GM12878 (cell line): ENCODE results near the gene PRRX1. TPM values are rescaled to one million over a fixed set of nuclear protein-coding genes. Genes with fewer than 3 reads are reported as not detected.

Experiments
- ATAC-seq: fragments of 200-7000 bp; cut with Tn5 transposase; 3 replicates; pipeline ENCODE4 v1.9.1; 2020; ENCODE audit warnings: mild to moderate bottlenecking, moderate library complexity
- BruUV-seq: library from RNA; stranded (reverse); fragments of 400-500 nt; replicated peaks from 2 replicates; lab custom pipeline; 2021; lab: Mats Ljungman, UMichigan
- CTCF ChIA-PET: fragments of 300-600 bp; sonication (Branson Sonifier 250); formaldehyde crosslinking; extraction: SDS; loops from one replicate; lab custom pipeline; 2021; ENCODE audit warnings: inconsistent platforms; lab: Yijun Ruan, JAX
- POLR2A ChIA-PET: fragments of 350-600 bp; formaldehyde crosslinking; extraction: SDS; loops from one replicate; lab custom pipeline; 2021; ENCODE audit warnings: inconsistent platforms; lab: Charles Lee
- RAD21 ChIA-PET: fragments of 300-600 bp; sonication (Branson Sonifier 250); formaldehyde crosslinking; loops from one replicate; lab custom pipeline; 2023; ENCODE audit warnings: antibody characterized with exemption; ENCODE audit not compliant: unreplicated experiment; lab: Charles Lee
- SMC1A ChIA-PET: fragments of 300-600 bp; sonication (Branson Sonifier 250); formaldehyde crosslinking; loops from one replicate; lab custom pipeline; 2023; ENCODE audit not compliant: unreplicated experiment, uncharacterized antibody; lab: Charles Lee
- DNase-seq: peaks from one replicate; pipeline ENCODE4 v3.0.0-alpha.2; 2011; ENCODE audit warnings: low read depth, low spot score
- FAIRE-seq: peaks from 3 replicates; lab custom pipeline; 2011; peaks lifted over from hg19 to GRCh38; lab: Jason Lieb, UNC
- H2AFZ ChIP-seq: 2 replicates; pipeline ENCODE4 v1.6.0; 2011; ENCODE audit warnings: low read depth, low read length, control low read depth; ENCODE audit not compliant: control insufficient read depth
- H3K27ac ChIP-seq: 2 replicates; pipeline ENCODE4 v1.5.1; 2011; ENCODE audit warnings: control low read depth; ENCODE audit not compliant: control insufficient read depth, insufficient read depth
- H3K27me3 ChIP-seq, 2 experiments: replicated peaks in 1 of 2; 2 replicates each; pipeline versions ENCODE4 v1.6.0 to v1.6.1; 2011; ENCODE audit warnings: low read length in 1 of 2; ENCODE audit not compliant: control insufficient read depth in 2 of 2, insufficient read depth in 2 of 2
- H3K36me3 ChIP-seq, 2 experiments: 2 replicates each; pipeline ENCODE4 v1.5.1; 2011; ENCODE audit warnings: low read length in 1 of 2; ENCODE audit not compliant: control insufficient read depth in 2 of 2, insufficient read depth in 2 of 2
- H3K4me1 ChIP-seq: 2 replicates; pipeline ENCODE4 v1.6.1; 2011; ENCODE audit warnings: mild to moderate bottlenecking, low read length, moderate library complexity, mixed read lengths; ENCODE audit not compliant: control insufficient read depth, insufficient read depth
- H3K4me2 ChIP-seq: 2 replicates; pipeline ENCODE4 v1.6.0; 2011; ENCODE audit warnings: control low read depth; ENCODE audit not compliant: control insufficient read depth, insufficient read depth
- H3K4me3 ChIP-seq: fragments of 200-600 bp; sonication (generic); 2 replicates; pipeline ENCODE4 v1.5.1; 2016
- H3K79me2 ChIP-seq: 2 replicates; pipeline ENCODE4 v1.6.0; 2011; ENCODE audit warnings: low read length; ENCODE audit not compliant: control insufficient read depth, insufficient read depth
- H3K9ac ChIP-seq: 2 replicates; pipeline ENCODE4 v1.8.0; 2011; ENCODE audit warnings: low read length, control low read depth, mixed read lengths; ENCODE audit not compliant: control insufficient read depth, insufficient read depth
- H3K9me3 ChIP-seq: replicated peaks from 3 replicates; pipeline ENCODE4 v1.5.1; 2011; ENCODE audit warnings: mild to moderate bottlenecking, low read length; ENCODE audit not compliant: control insufficient read depth, insufficient read depth
- H4K20me1 ChIP-seq: 2 replicates; pipeline ENCODE4 v1.6.0; 2011; ENCODE audit not compliant: control insufficient read depth, insufficient read depth
- BCLAF1 ChIP-seq: fragments of 450-650 bp; IDR thresholded peaks from 2 replicates; pipeline ENCODE4 v1.6.1; 2017; ENCODE audit warnings: antibody characterized with exemption, mild to moderate bottlenecking, moderate library complexity
- CBX5 ChIP-seq: sonication (generic); IDR thresholded peaks from 2 replicates; pipeline ENCODE4 v1.6.1; 2016; ENCODE audit warnings: low read depth, moderate library complexity, mild to moderate bottlenecking, inconsistent platforms
- CREB1 ChIP-seq: IDR thresholded peaks from 2 replicates; pipeline ENCODE4 v1.6.1; 2012; ENCODE audit warnings: low read depth, mild to moderate bottlenecking, inconsistent platforms
- CREM ChIP-seq: IDR thresholded peaks from 2 replicates; pipeline ENCODE4 v1.6.1; 2014; ENCODE audit warnings: antibody characterized with exemption, low read depth
- EP300 ChIP-seq, 2 experiments: fragments of 150-350 bp in 1 of 2; IDR thresholded peaks; 2 replicates each; pipeline ENCODE4 v1.6.1; 2011 to 2012; ENCODE audit warnings: low read depth in 2 of 2, low read length in 2 of 2, borderline replicate concordance in 1 of 2, improper control_type of control experiment in 1 of 2, inconsistent platforms in 1 of 2; ENCODE audit not compliant: control insufficient read depth in 1 of 2
- HDAC6 ChIP-seq: fragments of 200-600 bp; sonication (generic); IDR thresholded peaks from one replicate; pipeline ENCODE4 v1.8.0; 2017; ENCODE audit warnings: antibody characterized with exemption; ENCODE audit not compliant: unreplicated experiment
- KLF5 ChIP-seq: fragments of 450-650 bp; IDR thresholded peaks from 2 replicates; pipeline ENCODE4 v1.6.1; 2014; ENCODE audit warnings: mild to moderate bottlenecking; ENCODE audit not compliant: partially characterized antibody
- NR2F1 ChIP-seq: fragments of 450-650 bp; conservative IDR thresholded peaks from 2 replicates; pipeline ENCODE4 v1.6.1; 2017; ENCODE audit warnings: mild to moderate bottlenecking
- TCF12 ChIP-seq: IDR thresholded peaks from 2 replicates; pipeline ENCODE4 v1.6.1; 2011; ENCODE audit warnings: low read depth, mild to moderate bottlenecking, low read length
- ZNF217 ChIP-seq: fragments of 450-650 bp; IDR thresholded peaks from 2 replicates; pipeline ENCODE4 v1.6.1; 2017; ENCODE audit warnings: antibody characterized with exemption, mild to moderate bottlenecking
- ZNF274 ChIP-seq: IDR thresholded peaks from one replicate; pipeline ENCODE4 v1.8.0; 2011; ENCODE audit not compliant: insufficient read length, insufficient read depth
- in situ Hi-C: fragments of 300-500 bp; cut with MboI; formaldehyde crosslinking; loops from 9 replicates; pipeline ENCODE4 v1.14.3; 2018; ENCODE audit warnings: mixed read lengths
- intact Hi-C: fragments of 100-400 bp; cut with micrococcal nuclease; formaldehyde crosslinking; loops from one replicate; pipeline ENCODE4 v1.14.2; 2022; ENCODE audit not compliant: unreplicated experiment
- polyA plus RNA-seq, 11 experiments: library from polyadenylated mRNA; depleted of rRNA in 4 of 11; unstranded in 6 of 11; stranded (reverse) in 5 of 11; fragments of >200 nt; fragmentation: Nextera tagmentation in 4 of 11; fragmentation: Illumina TruSeq in 1 of 11; extraction: Ambion mirVana in 4 of 11; extraction: Trizol in 1 of 11; gene quantifications; 1 replicate in 1 of 11; 2 replicates in 10 of 11; pipeline versions ENCODE4 v1.2.1 to v1.2.3, GENCODE V29; 2011 to 2016; ENCODE audit warnings: inconsistent platforms in 2 of 11, missing spikeins in 2 of 11, low read depth in 1 of 11
- total RNA-seq, 4 experiments: library from RNA; depleted of rRNA in 3 of 4; stranded (reverse); fragments of >200 nt in 3 of 4; fragmentation: Illumina TruSeq in 1 of 4; extraction: Trizol in 1 of 4; gene quantifications; 2 replicates each; pipeline versions ENCODE4 v1.2.1 to v1.2.3, GENCODE V29; 2013 to 2021
- TF ChIP-seq, protein P1 (sequence below): fragments of 450-650 bp; IDR thresholded peaks from 2 replicates; pipeline ENCODE4 v1.6.1; 2017; ENCODE audit warnings: mild to moderate bottlenecking, moderate library complexity
- TF ChIP-seq, protein P2 (sequence below), 3 experiments: IDR thresholded peaks in 2 of 3; conservative IDR thresholded peaks in 1 of 3; 2 replicates each; pipeline ENCODE4 v1.5.1; 2011; ENCODE audit warnings: low read depth in 3 of 3, low read length in 3 of 3, mild to moderate bottlenecking in 3 of 3, control low read depth in 2 of 3, moderate library complexity in 2 of 3, inconsistent platforms in 1 of 3, mixed read lengths in 1 of 3; ENCODE audit not compliant: control insufficient read depth in 2 of 3, insufficient read depth in 1 of 3; ENCODE audit errors: extremely low read depth in 1 of 3

PRRX1 gene
- total and polyA plus RNA-seq, 10 of the 15 experiments (the other 5 are each of a cell fraction or from before 2014, with no cell fraction given), result 0.42 to 64.6 (median 1.5) TPM

DNA sequence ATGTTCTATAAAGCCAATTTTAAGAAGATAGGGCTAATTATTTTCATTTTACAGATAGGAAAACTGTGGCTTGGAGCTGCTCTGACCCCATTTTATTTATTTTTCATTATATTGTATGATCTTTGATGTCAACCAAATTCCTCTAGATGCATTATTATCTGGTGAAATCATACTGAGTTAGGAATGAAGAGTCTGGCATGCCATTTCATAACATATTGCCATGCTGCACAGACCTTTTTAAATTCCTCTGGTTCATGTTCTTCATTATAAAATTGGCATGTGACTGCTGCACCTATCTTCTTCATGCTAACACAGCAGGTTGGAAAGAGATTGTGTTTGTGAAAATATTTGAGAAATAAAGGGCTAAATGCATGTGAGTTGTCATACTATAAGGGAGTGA is 12.7 kb downstream of the PRRX1 start:
- Histone ChIP-seq H3K4me3 (no peak overlapping the region), H3K9me3 (no peaks in the 10 kb centered on the region), H3K79me2 (no peaks in the 10 kb centered on the region), H3K4me2 (no peak overlapping the region), H3K9ac (no peak overlapping the region), H3K27ac (no peak overlapping the region), H3K4me1 (no peaks in the 10 kb centered on the region), H2AFZ (no peak overlapping the region), H3K36me3 (no peaks in the 10 kb centered on the region), H4K20me1 (no peaks in the 10 kb centered on the region), H3K27me3 (no peaks in the 10 kb centered on the region; a peak in 2 of 4 replicates)
- intact Hi-C loops, result no loop called here
- ChIA-PET RAD21 (interaction anchor here (1.0 to 5.2 kb wide), 7 partner anchors 10 to 609 kb away, joined by 3 to 71 read pairs (median 5); no protein-coding TSS in a partner anchor), SMC1A (interaction anchor here (0.7 to 5.5 kb wide), 4 partner anchors 10 to 610 kb away, joined by 3 to 128 read pairs (median 3); no protein-coding TSS in a partner anchor), POLR2A (interaction anchor here (0.6 to 2.9 kb wide), 3 partner anchors 9 to 826 kb away, joined by 3 to 20 read pairs (median 3); partner anchors contain the start of gene GORAB), CTCF (interaction anchor here (0.8 to 5.8 kb wide), 5 partner anchors 10 to 609 kb away, joined by 3 to 152 read pairs (median 4); no protein-coding TSS in a partner anchor)
- FAIRE-seq (no peak), DNase-seq (no peak), ATAC-seq (no peak)
- in situ Hi-C loops, result loop anchor here (10.0 kb wide), 1 partner anchor 752 kb away; no protein-coding TSS in a partner anchor
- no TSS peak for BruUV-seq
- TF ChIP-seq NR2F1, result no peak
- TF ChIP-seq, protein P1, sequence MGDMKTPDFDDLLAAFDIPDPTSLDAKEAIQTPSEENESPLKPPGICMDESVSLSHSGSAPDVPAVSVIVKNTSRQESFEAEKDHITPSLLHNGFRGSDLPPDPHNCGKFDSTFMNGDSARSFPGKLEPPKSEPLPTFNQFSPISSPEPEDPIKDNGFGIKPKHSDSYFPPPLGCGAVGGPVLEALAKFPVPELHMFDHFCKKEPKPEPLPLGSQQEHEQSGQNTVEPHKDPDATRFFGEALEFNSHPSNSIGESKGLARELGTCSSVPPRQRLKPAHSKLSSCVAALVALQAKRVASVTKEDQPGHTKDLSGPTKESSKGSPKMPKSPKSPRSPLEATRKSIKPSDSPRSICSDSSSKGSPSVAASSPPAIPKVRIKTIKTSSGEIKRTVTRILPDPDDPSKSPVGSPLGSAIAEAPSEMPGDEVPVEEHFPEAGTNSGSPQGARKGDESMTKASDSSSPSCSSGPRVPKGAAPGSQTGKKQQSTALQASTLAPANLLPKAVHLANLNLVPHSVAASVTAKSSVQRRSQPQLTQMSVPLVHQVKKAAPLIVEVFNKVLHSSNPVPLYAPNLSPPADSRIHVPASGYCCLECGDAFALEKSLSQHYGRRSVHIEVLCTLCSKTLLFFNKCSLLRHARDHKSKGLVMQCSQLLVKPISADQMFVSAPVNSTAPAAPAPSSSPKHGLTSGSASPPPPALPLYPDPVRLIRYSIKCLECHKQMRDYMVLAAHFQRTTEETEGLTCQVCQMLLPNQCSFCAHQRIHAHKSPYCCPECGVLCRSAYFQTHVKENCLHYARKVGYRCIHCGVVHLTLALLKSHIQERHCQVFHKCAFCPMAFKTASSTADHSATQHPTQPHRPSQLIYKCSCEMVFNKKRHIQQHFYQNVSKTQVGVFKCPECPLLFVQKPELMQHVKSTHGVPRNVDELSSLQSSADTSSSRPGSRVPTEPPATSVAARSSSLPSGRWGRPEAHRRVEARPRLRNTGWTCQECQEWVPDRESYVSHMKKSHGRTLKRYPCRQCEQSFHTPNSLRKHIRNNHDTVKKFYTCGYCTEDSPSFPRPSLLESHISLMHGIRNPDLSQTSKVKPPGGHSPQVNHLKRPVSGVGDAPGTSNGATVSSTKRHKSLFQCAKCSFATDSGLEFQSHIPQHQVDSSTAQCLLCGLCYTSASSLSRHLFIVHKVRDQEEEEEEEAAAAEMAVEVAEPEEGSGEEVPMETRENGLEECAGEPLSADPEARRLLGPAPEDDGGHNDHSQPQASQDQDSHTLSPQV, result no peak
- no peak for TF ChIP-seq BCLAF1
- TF ChIP-seq ZNF274, result no peak
- TF ChIP-seq CBX5, result no peak
- no peak for TF ChIP-seq KLF5
- TF ChIP-seq, protein P2, sequence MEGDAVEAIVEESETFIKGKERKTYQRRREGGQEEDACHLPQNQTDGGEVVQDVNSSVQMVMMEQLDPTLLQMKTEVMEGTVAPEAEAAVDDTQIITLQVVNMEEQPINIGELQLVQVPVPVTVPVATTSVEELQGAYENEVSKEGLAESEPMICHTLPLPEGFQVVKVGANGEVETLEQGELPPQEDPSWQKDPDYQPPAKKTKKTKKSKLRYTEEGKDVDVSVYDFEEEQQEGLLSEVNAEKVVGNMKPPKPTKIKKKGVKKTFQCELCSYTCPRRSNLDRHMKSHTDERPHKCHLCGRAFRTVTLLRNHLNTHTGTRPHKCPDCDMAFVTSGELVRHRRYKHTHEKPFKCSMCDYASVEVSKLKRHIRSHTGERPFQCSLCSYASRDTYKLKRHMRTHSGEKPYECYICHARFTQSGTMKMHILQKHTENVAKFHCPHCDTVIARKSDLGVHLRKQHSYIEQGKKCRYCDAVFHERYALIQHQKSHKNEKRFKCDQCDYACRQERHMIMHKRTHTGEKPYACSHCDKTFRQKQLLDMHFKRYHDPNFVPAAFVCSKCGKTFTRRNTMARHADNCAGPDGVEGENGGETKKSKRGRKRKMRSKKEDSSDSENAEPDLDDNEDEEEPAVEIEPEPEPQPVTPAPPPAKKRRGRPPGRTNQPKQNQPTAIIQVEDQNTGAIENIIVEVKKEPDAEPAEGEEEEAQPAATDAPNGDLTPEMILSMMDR (IDR thresholded peaks at IDR 0.05 in 2 of 3, conservative IDR thresholded peaks at IDR 0.05 in 1 of 3; ENCODE audit: control insufficient read depth in 2 of 3, extremely low read depth in 1 of 3, insufficient read depth in 1 of 3, low read depth in 3 of 3, low read length in 3 of 3), result no peak
- no peak for TF ChIP-seq CREB1
- TF ChIP-seq CREM, result no peak
- no peak for TF ChIP-seq HDAC6
- TF ChIP-seq EP300 (IDR thresholded peaks at IDR 0.05; ENCODE audit: borderline replicate concordance in 1 of 2, control insufficient read depth in 1 of 2, low read depth in 2 of 2, low read length in 2 of 2), result no peak
- TF ChIP-seq ZNF217, result no peak
- TF ChIP-seq TCF12, result no peak
